Stimulated activated CD4-positive, alpha-beta T cell treated with anti-CD3 and anti-CD28 coated beads, TNF-alpha, amount 100 ng/mL, for 4 hours (primary cell): Measurements from ENCODE around the gene PFDN6.

Experiments
- DNase-seq, 3 experiments: peaks; one replicate each; pipeline ENCODE4 v3.0.0-alpha.2; 2020; ENCODE audit warnings: low read depth in 3 of 3

The PFDN6 gene

DNA sequence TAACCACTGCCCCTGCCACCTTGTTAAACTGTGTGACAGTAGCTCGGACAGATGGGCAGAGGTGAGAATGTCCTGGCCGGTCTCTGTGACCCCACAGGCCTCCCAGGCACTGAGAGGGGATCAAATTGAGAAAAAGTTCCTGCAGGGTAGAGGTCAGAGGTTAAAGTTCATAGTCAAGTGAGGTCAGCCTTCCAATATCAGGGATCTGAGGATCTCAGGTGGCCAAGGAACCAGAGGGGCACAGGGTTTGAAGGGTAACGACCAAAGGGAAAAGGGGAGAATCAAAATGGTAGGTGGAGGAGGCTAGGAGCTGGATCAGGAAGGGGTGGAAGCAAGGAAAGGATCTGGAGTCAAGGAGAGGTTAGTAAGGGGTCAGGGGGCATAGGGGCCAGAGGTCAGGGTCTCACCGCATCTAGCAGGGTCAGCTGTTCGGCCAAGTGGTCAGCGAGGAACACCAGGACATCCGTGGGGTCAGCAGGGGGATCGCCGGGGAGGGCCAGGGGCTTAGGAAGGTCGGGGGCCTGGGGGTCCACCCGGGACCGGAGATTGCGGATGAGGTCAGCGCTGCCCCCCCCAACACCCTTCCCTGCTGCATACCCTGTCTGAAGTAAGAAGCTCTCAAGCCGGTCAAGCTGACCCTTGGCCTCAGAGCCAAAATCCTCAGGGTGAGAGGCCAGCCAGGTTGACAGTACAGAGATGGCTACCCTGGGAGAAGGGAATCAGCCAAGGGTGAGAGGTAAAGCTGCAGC is 6.4 kb downstream of the PFDN6 start:
- no peak for DNase-seq

DNA sequence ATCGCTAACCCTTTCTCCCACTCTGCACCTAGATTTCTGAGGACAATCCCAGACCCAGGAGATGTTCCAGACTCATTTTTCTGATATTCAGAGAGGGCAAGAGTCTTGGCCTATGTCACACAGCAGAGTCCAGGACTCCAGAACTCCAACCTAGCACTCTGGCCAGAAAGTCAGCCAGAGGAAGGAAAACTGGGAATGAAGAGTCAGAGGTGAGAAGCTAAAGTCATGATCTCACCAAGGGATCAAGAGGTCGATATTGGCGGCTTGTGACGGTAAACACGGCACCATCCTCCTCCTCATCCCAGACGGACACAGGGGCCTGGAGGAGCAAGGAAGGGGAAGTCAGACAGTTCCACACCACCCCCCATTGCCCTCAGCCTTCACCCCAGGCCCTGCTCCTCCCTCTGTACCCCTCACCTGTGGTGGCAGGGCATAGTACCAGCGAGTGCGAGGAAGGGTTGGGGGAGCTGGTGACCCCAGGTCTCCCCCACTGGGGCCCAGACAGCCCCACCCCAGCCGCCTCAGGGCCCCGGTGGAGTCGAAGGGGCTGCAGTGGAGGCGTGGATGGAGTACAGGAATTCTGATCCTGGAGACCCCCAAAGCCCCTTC is 7.5 kb downstream of the PFDN6 start:
- DNase-seq, result no peak

DNA sequence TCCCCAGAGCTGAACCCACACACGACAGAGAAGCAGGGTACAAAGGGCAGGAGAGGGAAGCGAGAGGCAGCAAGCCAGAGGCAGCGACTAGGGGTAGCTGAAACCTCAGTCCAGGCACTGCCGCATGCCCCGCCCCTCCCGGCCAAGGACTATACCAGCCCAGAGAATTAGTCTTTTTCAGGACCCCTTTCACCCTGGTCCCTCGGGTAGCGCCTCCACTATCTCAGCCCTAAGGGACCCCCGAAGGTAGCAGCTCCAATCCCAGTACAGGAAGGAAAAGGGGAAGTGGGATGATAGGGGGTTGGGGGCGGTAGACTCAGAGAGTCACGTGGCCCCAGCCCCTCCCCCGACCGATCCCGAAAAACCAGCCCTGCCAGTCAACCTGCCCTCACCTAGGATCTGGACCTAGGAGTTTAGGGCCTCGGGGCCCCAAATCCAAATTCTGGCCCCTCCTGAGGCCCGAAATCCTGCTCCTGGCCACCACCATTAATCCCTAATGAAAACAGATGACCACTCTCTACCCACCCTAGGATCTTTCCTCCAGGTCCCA is 8.1 kb downstream of the PFDN6 start:
- DNase-seq, result no peak

GRCh38 chr6:33297956-33298772 is 8.8 kb downstream of the PFDN6 start:
- peak in 1 of 3 experiments; percentile 23 for DNase-seq

- DNase-seq, result peak; percentile 43 to 51 (median 47)
Measured at GRCh38 chr6:33298773-33299236, 9.4 kb downstream of the PFDN6 start, which contains the start of gene RGL2. Gene RGL2 (minus strand): TSS chr6:33298942. CDS start chr6:33298610, 332 bp downstream.

- DNase-seq, result peak; percentile 85 to 88 (median 88)
Measured at GRCh38 chr6:33299237-33299944, 10.0 kb downstream of the PFDN6 start.

DNA sequence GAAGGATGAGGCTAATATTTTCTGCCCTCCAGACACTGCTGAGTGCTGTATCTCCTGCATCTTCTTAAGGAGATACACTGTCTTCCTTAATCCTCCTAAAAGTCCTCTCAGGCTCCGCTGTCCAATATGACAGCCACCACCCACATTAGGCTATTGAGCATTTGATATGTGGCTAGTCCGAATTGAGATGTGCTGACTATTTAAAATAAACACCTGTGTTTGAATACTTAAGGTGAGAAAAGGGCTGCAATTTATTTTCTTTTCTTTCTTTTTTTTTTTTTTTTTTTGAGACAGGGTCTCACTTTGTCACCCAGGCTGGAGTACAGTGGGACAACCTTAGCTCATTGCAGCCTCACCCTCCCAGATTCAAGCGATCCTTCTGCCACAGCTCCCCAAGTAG is 12.5 kb downstream of the PFDN6 start:
- no peak for DNase-seq

DNA sequence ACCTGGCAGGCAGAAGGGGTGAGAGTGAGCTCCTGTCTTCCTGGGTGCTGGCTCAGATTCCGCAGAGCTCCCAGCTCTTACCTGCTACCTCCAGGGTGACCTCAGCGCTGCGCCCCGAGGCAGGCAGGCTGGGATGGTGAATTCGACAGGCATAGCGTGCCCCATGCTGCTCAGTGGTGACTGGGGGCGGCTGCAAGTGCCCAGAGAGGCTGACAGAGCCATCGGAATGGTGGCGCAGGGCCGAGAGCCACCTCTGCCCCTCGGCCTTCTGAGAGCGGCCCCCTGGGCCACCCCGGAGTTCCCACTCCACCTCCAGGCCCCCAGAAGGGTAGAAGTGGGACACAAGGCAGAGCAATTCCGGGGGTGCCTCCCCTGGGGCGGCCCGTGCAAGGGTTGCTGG is 14.8 kb downstream of the PFDN6 start:
- no peak for DNase-seq

- no peak for DNase-seq
Measured at GRCh38 chr6:33305052-33305451, 15.7 kb downstream of the PFDN6 start.

DNA sequence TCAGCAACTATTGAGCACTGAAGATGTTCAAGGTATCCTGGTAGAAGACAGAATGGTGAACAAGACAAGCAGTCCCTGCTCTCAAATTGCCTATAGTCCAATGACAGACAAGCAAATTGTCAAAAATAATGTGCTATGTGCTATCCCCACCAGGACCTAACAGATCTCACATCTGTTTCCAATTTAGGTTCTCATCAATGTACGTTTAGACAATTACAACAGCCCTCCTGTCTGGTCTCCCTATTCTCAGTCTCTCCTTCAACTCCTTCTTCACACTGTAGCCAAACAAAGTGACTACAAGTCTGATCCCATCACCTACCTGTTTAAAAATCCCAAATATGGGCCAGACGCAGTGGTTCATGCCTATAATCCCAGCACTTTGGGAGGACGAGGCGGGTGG is 17.0 kb downstream of the PFDN6 start:
- DNase-seq, result no peak

DNA sequence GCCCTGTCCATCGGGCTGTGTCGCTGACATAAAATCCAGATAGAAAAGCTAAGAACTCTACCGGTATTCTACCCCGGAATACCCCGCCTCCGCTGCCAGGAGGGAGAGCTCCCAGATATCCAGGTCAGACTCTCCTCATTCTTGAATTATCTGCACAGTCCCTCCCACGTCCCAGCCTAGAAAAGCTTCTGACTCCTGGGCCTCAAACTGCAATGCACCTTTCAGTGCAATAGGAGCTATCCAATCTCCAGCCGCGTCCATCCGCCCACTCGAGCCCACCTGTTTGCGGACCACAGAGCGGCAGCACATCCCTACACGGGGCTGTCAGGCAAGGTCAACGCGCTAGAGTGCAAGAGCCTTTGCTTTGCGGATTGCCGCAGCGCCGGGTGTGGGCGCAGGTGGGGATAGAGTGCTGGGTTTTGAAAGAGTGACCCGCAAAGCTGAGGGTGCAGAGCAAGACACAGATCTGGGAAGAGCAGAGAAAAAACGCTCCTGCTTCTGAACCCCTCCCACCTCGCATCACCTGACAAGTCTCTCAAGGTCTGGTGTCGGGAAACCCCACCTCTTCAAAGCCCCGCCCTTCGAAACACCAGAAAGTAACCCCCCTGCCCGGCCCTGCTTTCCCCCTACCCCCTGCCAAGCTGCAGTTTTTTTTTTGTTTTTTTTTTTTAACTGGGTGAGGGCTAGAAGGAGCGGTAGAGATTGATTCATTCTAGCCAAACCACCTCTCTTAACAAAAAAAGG is 23.1 kb downstream of the PFDN6 start:
- DNase-seq, result peak; percentile 56 to 74 (median 66)

DNA sequence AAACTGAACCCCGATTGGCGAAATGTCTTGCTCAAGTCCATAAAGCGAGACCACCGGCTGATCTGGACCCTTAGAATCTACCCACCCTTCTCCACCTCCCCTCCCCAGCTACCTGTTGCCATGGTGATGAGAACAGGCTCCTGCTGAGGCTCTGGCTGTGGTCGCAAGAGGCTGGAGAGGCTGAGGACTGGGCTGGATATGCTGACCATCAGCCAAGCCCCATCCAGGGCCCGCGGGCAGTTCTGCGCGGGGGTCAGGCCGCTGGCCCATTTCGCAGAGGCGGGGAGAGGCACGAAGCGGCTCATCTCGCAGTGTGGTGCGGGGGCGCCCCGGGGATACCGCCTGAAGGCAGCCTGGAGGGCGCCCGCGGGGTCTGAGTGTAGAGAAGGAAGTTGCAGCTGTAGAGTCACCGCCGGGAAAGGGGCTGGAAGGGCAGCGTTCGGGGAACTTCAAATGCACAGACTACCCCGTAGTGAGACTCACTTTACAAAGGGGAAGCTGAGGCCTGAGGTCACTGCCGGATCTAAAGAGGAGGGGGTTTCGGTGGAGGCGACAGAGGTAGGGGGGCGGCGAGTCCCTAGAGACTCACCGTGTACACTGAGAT is 23.8 kb downstream of the PFDN6 start:
- peak in 1 of 3 experiments; percentile 31 for DNase-seq

GRCh38 chr6:33313709-33314514 is 24.5 kb downstream of the PFDN6 start, which contains the start of gene TAPBP:
Gene TAPBP (minus strand): TSS chr6:33314078. CDS start chr6:33314041, 37 bp downstream.
- peak; percentile 69 to 81 (median 76) for DNase-seq

DNA sequence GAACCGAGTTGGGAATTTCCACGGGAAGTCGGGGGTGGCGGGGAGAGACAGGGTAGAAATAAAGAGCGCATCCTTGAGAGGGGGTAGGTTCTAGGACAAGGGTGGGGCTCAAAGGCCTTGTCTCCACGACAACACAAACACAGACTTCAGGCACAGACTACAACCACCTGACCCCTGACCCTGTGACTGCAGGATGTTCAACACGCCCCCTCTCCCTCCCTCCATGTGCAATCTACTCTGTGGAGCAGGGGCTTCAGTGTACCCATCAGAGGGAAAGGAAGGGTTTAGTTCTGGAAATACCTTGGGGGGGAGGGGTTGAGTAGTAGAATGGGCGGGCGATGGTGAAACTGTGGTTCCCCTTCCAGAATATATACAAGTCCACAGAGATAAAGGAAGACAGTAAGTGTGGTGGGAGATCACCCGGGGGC is 25.1 kb downstream of the PFDN6 start:
- DNase-seq, result peak in 2 of 3 experiments; percentile 47 to 55

- no peak for DNase-seq
Measured at GRCh38 chr6:33314943-33315792, 25.8 kb downstream of the PFDN6 start.

DNA sequence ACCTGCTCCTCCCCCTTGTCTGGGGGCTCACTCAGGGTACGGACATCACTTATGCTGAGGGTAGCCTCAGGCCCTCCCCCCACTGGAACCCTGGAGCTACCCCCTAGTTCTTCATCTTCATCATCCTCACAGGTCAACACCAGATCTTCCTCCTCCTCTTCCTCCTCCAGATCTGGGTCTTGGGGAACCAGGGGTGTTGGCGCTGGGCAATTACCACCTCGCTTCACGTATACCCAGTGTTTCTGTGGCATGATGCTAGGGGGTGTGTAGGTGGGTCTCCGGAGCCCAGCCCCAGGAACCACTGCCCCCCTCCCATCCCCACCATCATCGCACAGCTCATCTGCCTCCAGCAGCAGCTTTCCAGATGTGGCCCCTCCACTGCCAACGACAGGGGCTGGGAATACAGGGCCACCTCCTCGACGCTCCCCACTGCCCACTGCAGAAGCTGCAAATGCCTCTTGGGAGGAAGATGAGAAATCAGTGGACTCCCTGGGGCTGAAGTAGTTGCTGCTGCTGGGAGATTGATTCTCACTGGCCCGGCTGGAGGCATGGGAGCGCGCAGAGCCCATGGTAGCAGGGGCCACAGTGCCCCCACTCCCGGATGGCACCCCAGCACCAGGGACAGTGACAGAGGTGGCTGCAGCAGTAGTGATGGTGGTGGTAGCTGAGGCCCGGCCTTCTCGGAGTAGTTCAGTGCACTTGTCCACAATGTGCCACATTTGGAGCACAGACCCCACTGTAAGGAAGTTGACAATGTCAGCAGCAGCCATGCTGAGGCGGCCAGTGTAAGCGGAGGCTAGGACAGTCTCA is 26.6 kb downstream of the PFDN6 start:
- no peak for DNase-seq
